Left ventricle myocardium superior (tissue), 1 donor: ENCODE results near the gene NOG. TPM values are rescaled to one million over a fixed set of nuclear protein-coding genes. Genes with fewer than 3 reads are reported as not detected.

Source experiments
- ATAC-seq: fragments of 200-7000 bp; cut with Tn5 transposase; one replicate; pipeline ENCODE4 v1.9.1; 2020; ENCODE audit warnings: mild to moderate bottlenecking, moderate library complexity
- DNase-seq: peaks from one replicate; pipeline ENCODE4 v3.0.0-alpha.2; 2020
- intact Hi-C: fragments of 100-400 bp; cut with micrococcal nuclease; formaldehyde crosslinking; loops from one replicate; pipeline ENCODE4 v1.11.0; 2022
- total RNA-seq: library from RNA; stranded (reverse); fragmentation: NEBNext Ultra II Directional; extraction: Animal tissue kit (Norgen Biotek cat#: 25700); gene quantifications from one replicate; pipeline ENCODE4 v1.2.1, GENCODE V29; 2021
- donor health status: DM: no; HTN: yes; CAD: no; lungs with severe emphysema.

The NOG gene
- total RNA-seq, 1 donor from 2014 or later = 0.22 TPM

DNA sequence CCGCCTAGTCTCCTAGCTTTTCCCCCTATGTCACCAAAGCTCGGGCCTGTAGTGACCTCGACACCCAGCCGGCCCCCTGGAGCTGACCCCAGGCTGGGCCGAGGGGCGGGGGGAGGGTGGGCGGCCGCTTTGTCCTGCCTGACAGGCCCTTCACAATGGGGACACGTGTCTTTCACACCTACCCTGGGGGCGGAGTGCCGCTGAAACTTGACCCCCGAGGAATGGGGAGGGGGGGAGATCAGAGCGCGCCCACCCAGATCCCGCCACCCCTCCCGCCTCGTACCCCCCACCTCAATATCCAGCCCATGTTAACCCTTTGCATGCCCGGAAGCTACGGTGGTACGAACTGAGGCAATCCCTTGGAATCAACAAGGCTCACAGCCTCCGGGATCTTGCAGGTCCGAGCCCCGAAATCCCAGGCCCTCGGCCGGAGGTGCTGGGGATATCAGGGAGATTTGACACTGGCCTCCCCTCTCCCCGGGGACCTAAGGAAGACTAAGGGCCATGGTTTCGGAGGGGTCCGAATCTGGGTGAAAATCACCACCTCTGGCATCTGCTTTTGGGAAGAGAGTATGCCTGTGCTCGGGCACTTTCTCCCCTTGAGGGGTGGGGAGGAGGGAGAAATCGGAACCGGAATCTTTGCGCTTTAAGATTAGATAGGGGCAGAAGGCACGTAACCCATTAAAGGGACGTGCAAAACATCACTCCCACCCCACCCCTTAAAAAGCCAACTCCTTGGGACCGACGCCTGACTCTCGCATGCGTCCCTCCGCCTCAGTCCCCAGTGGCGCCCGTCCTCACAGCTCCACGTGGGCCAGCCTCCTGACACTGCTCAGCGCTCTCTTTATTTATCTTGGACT is 2.6 kb downstream of the NOG start:
- intact Hi-C loops = loop anchor here (10.0 kb wide), 1 partner anchor 179 kb away; no protein-coding TSS in a partner anchor
- no peak for DNase-seq
- ATAC-seq = no peak

- ATAC-seq = no peak
- no peak for DNase-seq
- intact Hi-C loops = loop anchor here (10.0 kb wide), 1 partner anchor 178 kb away; no protein-coding TSS in a partner anchor
Observed at GRCh38 chr17:56596691-56597494, 3.4 kb downstream of the NOG start.

DNA sequence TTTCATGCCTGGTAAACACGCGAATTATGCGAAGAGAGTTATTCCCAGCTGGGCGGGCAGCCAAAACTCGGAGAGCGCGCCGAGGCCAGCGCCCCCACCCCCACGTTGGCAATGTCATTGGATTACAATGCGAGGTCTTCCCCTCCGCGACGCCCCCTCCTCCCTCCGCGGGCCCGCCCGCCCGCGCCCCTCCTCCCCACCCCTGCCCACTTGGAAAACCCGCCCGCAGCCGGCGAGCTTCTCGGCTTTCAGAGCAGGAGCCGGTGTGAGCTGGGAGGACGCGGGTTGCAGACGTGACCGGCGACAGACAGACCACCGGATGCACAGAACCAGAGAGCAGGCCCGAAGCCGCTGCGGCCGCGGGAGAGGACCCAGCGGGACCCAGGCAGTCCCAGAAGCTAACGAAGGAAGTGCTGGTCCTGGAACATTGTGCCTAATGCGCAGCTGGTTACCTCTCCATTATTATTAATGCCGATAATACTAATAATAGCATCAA is 4.0 kb downstream of the NOG start:
- intact Hi-C loops = loop anchor here (10.0 kb wide), 1 partner anchor 177 kb away; no protein-coding TSS in a partner anchor
- ATAC-seq (no peak), DNase-seq (no peak)

- intact Hi-C loops = loop anchor here (10.0 kb wide), 1 partner anchor 176 kb away; no protein-coding TSS in a partner anchor
- ATAC-seq (no peak), DNase-seq (no peak)
Observed at GRCh38 chr17:56598466-56598865, 5.0 kb downstream of the NOG start.

GRCh38 chr17:56599088-56599487 is 5.6 kb downstream of the NOG start:
- no peak for DNase-seq
- intact Hi-C loops = loop anchor here (10.0 kb wide), 1 partner anchor 176 kb away; no protein-coding TSS in a partner anchor
- no peak for ATAC-seq

- no peak for ATAC-seq
- intact Hi-C loops = loop anchor here (10.0 kb wide), 1 partner anchor 175 kb away; no protein-coding TSS in a partner anchor
Observed at GRCh38 chr17:56599566-56599965, 6.1 kb downstream of the NOG start.

DNA sequence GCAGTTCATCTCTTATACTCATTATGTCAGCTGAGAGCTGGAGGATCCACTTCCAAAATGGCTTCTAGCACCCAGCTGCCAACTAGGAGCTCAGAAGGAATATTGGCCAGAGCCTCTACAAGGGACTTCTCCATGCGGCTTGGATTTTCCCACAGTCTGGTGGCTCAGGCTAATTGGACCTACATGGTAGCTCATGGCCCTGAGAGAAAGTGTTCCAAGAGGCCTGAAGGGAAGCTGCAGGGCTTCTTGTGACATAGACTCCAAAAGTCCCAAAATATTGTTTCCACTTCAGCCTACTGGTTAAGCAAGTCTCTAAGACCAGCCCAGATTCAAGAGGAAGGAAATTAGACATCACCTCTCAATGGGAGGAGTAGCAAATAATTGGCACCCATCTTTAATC is 6.8 kb downstream of the NOG start:
- ATAC-seq = no peak
- intact Hi-C loops = no loop called here
- DNase-seq = no peak

More at GRCh38 chr17:56599566-56599965, 6.1 kb downstream of the NOG start:
- no peak for DNase-seq

DNA sequence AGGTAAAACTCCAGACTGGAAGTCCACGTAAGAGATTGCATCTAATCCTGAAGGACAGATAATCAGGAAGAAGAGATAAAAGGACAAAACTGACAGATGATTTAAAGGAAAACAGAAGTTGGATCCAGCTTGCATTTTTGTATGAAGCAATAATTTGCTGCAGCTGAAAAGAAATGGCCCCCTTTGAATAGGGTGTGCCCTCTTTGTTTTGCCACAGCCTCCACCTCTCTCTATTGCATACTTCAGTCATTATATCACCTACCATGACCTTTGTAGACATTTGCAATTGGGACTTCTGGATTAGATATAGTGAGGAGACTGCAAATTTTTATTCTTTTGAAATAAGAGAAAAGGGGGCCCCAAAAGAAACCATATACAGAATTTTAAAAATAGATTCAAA is 8.1 kb downstream of the NOG start:
- intact Hi-C loops = no loop called here
- no peak for ATAC-seq
- DNase-seq = no peak

- ATAC-seq (no peak), DNase-seq (no peak)
- intact Hi-C loops = no loop called here
Observed at GRCh38 chr17:56602292-56603130, 9.0 kb downstream of the NOG start.

GRCh38 chr17:56603486-56604238 is 10.2 kb downstream of the NOG start:
- no peak for DNase-seq
- intact Hi-C loops = no loop called here
- no peak for ATAC-seq

DNA sequence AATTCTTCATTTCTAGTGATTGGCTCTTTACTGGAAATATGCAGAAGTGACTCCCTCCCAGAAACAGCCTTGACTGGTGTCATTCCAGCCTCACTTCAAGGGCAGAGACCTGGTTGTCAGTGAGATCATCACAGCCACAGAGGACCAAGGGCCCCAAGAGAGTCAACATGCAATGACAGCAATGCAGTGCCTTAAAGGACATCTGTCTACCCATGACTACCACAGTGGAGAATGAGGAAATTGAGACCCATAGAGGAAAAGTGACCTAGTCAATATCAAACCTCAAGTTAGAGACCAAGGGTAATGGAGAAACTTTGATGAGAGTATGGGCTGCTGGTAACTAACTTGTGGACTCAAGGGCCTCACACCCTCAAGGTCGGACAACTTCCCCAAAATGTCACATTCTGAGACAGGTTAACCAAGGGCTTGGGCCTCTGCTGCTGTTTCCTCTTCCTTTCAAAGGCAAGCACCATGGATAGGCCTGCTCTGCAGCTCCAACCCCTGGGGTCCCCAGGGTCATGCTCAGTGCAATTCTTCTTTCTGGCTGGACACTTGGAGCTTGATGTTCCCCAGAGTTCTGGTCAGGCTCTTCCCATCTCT is 11.3 kb downstream of the NOG start:
- intact Hi-C loops = no loop called here
- no peak for ATAC-seq
- DNase-seq = no peak

DNA sequence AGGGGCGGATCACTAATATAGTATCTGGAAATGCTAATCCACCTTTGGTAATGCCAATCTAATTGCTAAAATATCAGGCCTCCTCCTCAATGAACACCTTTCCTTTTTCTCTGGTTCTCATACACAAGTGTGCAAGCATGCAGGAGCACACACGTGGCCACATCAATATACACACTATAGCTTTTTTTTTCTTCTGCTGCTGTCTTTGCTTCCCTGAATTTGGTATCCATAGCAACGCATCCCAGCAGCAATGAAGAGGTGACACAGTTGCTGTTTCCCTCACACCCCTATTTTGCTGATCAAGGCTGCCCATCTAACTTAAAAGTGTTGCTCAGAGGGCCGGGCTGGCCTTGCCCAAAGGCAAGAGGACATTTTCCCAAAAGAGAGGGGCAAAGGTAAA is 15.4 kb downstream of the NOG start:
- intact Hi-C loops = no loop called here
- ATAC-seq = no peak
- no peak for DNase-seq

GRCh38 chr17:56610321-56610720 is 16.8 kb downstream of the NOG start:
- DNase-seq = no peak
- intact Hi-C loops = no loop called here
- no peak for ATAC-seq

GRCh38 chr17:56613131-56613530 is 19.6 kb downstream of the NOG start:
- intact Hi-C loops = no loop called here
- no peak for DNase-seq
- no peak for ATAC-seq

- ATAC-seq (no peak), DNase-seq (no peak)
- intact Hi-C loops = no loop called here
Observed at GRCh38 chr17:56614522-56614921, 21.0 kb downstream of the NOG start.

- intact Hi-C loops = no loop called here
- no peak for ATAC-seq
- DNase-seq = no peak
Observed at GRCh38 chr17:56616239-56616638, 22.7 kb downstream of the NOG start.

DNA sequence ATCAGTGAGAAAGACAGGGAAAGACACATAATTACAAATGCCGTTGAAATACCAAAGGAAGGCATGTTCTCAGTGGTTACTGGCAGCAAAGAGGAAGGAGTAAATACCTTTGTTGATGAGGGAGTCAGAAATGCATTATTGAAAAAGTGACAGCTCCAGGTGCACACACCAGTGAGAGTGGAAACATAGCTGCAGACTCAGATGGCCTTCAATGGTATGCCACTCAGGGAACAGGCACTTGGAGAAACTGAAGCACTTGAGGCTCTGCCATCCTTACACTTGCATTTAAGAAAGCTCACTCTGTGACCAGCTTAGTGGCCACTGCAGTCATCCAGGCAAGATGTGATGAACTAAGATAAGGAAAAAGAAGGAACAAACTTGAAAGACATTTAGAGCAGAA is 29.9 kb downstream of the NOG start:
- no peak for DNase-seq
- intact Hi-C loops = no loop called here
- ATAC-seq = no peak

- intact Hi-C loops = no loop called here
- ATAC-seq = peak; percentile 22
Observed at GRCh38 chr17:56624309-56624708, 30.8 kb downstream of the NOG start.

More at GRCh38 chr17:56624309-56624708, 30.8 kb downstream of the NOG start:
- DNase-seq = no peak
